ENCODE results near the gene KIF5C. TPM values are rescaled to one million over a fixed set of nuclear protein-coding genes. Genes with fewer than 3 reads are reported as not detected.

The KIF5C gene
- polyA plus RNA-seq, 3 donors from 2014 or later: 0.20 to 1.1 TPM; not detected in 1

DNA sequence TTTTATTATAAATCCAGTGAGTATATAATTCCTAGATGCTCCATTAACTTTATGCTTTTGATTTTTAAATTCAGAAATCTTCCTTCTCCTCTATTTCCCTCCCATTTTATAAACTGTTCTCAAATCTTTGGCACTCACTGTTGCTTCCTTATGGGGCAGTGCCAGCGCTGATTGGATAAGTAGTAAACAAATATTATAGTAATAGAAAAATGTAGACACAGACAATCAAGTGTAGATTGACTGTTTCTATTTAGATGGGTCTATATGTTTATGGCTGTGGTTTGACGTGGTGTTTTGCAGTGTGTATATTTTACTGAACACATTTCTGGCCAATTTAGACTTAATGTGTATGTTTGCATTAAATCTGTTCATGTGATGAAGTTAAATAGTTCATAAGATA, 200.1 kb downstream of the KIF5C start:
- Mint-ChIP-seq H3K27ac (no peak overlapping the region), H3K4me1 (no peaks in the 10 kb centered on the region), H3K36me3 (no peaks in the 10 kb centered on the region), H3K9me3 (peaks cover 0 to 2% (median 0%) of the 10 kb centered on the region in 6 donors), H3K27me3 (ENCODE audit: low read depth in 3 of 3) (peaks cover 0 to 5% (median 0%) of the 10 kb centered on the region in 3 donors), H3K4me3 (no peak overlapping the region)
- DNase-seq: no peak

DNA sequence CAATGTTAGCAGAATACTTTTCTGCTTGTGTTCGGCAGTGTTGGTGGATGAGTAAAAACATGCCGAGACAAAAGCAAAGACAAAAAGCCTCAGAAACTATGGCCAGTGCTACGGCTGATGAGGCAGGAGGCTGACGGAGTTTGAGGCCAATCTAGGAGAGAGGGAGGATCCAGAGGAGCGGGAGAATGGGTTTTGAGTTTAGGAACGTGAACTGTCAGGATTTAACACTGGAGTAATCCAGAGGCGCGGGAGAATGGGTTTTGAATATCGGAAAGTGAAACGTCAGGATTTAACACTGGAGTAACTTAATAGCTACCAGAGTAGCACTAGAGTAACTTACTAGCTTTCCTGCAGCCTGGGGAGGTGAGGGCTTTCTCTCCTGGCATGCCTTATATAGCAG, 200.8 kb downstream of the KIF5C start:
- no peaks in the 10 kb centered on the region for H3K36me3 Mint-ChIP-seq
- DNase-seq: no peak
- peaks cover 0 to 5% (median under 1%) of the 10 kb centered on the region in 3 donors for H3K27me3 Mint-ChIP-seq (ENCODE audit: low read depth in 3 of 3)
- H3K4me3 Mint-ChIP-seq: no peak overlapping the region
- H3K9me3 Mint-ChIP-seq: peaks cover 0 to 2% (median 0%) of the 10 kb centered on the region in 6 donors
- H3K4me1 Mint-ChIP-seq: no peaks in the 10 kb centered on the region
- H3K27ac Mint-ChIP-seq: no peak overlapping the region

Other genes with a start within 250 kb of the KIF5C start
- gene EPC2, start 230.5 kb upstream of the KIF5C start, polyA plus RNA-seq: 1 to 10 TPM; 1.8 to 2.8 (median 2.8) TPM
- gene LYPD6B, start 163.5 kb downstream of the KIF5C start, polyA plus RNA-seq: not detected